ENCODE data around the gene UPF1.
"Not testable (repeated sequence)": the region's sequence is repeated elsewhere in the genome, so short reads cannot be mapped to it uniquely, and the experiment has no call there.

UPF1 gene

GRCh38 chr19:18901491-18901890, 69.7 kb downstream of the UPF1 start:
- DNase-seq, result no peak

GRCh38 chr19:18902519-18902918, 70.8 kb downstream of the UPF1 start:
- not testable (repeated sequence) for DNase-seq

DNA sequence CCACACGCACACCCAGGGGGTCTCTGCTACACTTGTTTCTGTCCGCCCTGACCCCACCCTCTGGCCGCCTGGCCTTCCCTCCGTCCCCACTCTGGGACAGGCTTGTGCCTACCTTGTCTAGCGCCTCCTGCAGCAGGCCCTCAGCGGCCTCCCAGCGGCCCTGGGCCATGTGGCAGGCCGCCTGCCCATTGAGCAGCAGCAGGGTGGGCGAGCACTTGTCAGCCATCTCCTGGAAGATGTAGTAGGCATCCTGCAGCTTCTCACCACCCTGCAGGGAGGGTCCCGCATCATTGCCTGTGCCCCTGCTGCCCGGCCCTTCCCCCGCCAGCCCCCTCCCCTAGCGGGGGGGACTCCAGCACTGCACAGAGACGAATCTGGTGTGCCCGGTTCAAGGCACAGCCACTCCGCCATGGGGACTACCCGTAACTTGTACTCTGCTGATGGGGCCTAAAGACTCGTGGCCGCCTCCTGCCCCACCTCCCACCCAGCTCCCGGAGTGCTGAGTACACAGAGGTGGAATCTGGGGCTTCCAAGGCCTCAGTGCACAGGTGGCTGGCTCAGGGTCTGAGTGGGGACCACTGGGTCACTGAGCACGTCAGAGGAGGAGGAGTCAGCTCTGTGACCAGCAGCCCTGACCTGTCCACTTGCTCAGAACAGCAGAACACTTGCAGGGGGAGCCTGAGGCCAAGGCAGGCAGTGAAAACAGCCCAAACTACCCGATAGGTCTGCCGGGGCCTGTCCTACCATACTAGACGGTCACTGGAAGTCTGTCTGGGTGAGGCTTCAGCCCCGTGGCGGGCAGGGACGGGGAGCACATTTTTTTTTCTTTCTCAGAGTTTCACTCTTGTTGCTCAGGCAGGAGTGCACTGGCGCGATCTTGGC, 71.6 kb downstream of the UPF1 start:
- no peak for DNase-seq

- no peak for DNase-seq
Observed at GRCh38 chr19:18904334-18905057, 72.7 kb downstream of the UPF1 start.

- DNase-seq, result no peak
Observed at GRCh38 chr19:18905058-18905456, 73.3 kb downstream of the UPF1 start.

- no peak for DNase-seq
Observed at GRCh38 chr19:18905513-18906236, 73.9 kb downstream of the UPF1 start.

DNA sequence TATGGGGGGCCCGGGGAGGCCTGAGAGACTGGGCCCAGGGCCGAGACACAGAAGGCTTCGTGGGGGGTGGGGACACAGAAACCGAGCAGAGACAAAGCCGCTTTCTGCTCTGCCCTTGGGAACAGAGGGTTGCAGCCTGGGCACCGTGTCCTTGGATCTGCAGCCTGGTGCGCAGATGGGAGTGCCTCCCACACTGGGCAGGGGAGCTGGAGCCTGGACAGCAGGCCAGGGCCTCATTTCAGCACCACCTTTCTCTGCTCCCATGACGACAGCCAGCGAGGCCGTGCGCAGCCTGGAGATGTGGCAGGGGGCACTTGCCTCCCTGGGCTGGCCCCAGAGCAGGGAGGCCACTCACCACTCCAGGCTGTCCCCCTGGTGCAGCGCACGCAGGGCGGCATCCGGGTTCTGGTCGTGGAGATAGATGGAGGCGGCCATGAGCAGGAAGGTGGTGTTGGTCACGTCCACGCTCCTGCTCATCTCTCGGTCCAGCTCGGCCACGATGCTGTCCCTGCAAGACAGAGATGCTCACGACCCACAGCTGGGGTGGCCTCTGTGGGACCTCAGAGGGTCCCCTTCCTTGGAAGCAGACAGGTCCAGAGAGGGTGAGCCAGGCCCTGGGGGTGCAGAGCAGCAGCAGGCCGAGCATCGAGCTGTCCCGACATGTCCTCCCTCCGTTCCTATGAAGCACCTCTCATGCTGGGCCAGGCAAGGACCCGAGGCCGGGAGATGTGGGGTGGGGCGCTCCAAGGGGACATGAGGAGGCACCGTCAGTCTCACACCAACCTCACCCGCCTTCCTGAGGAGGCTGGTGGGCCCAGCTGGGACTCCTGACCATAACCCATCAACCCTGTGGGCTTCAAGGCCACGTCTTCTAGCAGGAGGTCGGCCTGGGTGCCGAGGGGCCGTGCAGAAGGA, 75.1 kb downstream of the UPF1 start:
- no peak for DNase-seq

DNA sequence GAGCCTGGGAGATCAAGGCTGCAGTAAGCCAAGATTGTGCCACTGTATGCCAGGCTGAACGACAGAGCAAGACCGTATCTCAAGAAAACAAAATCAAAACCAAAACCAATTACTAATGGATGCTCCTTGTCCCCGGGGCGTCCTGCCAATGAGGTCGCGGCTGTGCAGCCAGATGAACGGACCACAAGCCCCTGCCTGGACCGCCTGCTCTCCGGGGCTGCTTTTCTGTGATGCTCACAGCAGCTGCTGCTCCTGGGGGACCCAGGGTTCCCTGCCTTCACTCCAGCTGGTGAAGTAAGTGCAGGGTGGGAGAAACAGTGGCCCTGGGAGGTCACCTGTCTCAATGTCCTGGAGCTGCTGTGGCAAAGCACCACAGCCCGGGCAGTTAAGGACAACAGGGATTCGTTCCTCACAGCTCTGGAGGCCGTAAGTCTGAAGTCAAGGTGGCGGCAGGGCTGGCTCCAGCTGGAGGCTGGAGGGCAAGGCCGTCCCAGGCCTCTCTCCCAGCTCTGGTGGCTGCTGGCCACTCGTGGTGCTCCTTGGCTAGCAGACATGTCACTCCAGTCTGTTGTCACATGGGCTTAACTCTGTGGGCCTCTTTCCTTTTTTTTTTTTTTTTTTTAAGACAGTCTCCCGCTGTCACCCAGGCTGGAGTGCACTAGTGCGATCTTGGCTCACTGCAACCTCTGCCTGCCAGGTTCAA, 77.3 kb downstream of the UPF1 start:
- DNase-seq, result no peak

GRCh38 chr19:18910010-18910409, 78.3 kb downstream of the UPF1 start:
- DNase-seq, result no peak

GRCh38 chr19:18910801-18911436, 79.2 kb downstream of the UPF1 start:
- no peak for DNase-seq

DNA sequence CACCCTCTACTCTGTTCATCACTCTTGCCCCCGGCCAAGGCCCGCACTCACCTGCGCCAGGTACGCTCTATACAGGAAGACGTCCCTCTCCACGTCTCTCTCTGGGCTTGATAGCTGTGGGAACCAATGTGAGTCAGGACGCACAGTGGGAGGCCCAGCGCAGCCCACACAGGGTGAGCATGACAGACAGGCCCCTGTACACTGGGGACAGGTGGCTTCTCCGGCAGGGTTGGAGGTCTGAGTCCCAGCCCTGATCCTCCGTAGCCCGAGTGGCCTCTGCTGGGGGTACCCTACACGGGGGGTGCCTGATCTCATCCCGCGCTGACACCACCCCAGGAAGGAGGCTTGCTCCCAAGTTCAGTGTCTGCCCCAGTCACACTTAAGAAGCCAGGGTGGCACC, 81.2 kb downstream of the UPF1 start:
- DNase-seq, result no peak

DNA sequence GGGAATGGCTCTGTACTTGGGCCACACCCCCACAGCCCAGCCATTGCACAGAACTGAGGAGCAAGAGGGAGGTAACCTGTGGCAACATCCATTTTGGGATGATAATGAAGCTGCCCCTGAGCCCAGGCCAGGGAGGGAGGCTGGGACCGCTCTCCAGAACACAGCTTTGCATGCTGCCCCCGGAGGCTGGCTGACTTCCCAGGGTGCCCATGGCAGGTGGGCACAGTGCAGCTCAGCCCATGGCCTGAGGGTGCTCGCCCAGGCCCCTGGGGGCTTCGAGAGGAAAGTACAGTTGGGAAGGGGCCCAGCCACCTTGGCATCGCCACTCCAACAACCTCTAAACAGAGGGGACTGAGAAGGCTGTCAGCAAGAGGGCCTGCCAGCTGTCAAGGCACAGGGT, 81.7 kb downstream of the UPF1 start:
- no peak for DNase-seq

GRCh38 chr19:18915639-18916038, 83.9 kb downstream of the UPF1 start:
- DNase-seq, result peak; percentile 14

- DNase-seq, result not testable (repeated sequence)
Observed at GRCh38 chr19:18917593-18917992, 85.8 kb downstream of the UPF1 start.
